ENCODE results near the gene RETREG3.

Gene RETREG3

DNA sequence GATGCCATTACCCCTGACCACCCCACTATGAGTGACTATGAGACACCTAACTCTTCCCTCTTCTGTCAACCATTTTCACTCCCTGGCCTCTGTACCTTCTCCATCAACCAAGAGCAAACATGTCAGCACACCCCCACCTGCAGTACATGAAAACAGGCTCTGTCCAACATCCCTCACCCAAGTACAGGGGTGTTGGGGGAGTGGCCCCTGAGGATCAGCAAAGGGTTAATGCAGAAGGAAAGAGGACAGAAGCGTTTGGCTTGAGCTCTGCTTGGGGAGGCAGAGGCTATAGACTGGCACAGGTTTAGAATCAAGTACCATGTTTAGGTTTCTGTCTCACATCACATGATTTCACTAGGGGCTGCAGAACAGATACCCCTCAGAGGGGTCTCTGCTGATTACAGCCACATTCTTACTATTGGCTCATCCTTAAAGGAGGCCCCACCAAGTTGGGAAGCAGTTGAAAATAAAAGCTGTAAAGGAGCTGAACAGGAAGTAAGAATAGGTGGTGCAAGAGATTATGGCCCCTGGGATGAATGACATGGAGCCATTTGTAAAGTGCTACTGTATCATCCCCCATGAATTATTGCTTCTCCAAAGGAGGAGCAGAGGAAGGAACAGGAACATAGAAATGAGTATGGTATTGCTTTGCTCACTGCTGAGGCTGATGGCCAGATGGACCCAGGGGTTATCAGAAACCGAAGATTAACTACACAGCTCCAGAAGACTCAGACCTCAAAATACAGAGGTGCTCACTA is 29.2 kb downstream of the RETREG3 start:
- DNase-seq = peak; percentile 44
- in situ Hi-C loops (cut with MboI; ENCODE audit: low pct_unique_long_range_greater_than_20kb, low sequenced_read_pairs) = loop anchor here (25.0 kb wide), 1 partner anchor 357 kb away; no protein-coding TSS in a partner anchor

GRCh38 chr17:42578282-42578869 is 30.8 kb downstream of the RETREG3 start:
- peak; percentile 90 for DNase-seq
- in situ Hi-C loops (cut with MboI; ENCODE audit: low pct_unique_long_range_greater_than_20kb, low sequenced_read_pairs) = loop anchor here (25.0 kb wide), 1 partner anchor 359 kb away; no protein-coding TSS in a partner anchor

GRCh38 chr17:42577532-42578281 is 31.5 kb downstream of the RETREG3 start, which contains the start of gene PSMC3IP:
TSS of gene PSMC3IP (minus strand) at chr17:42577729. CDS start at chr17:42577686, 43 bp downstream.
- in situ Hi-C loops (cut with MboI; ENCODE audit: low pct_unique_long_range_greater_than_20kb, low sequenced_read_pairs) = loop anchor here (25.0 kb wide), 1 partner anchor 360 kb away; no protein-coding TSS in a partner anchor

GRCh38 chr17:42577140-42577531 is 32.0 kb downstream of the RETREG3 start:
- in situ Hi-C loops (cut with MboI; ENCODE audit: low pct_unique_long_range_greater_than_20kb, low sequenced_read_pairs) = loop anchor here (25.0 kb wide), 1 partner anchor 360 kb away; no protein-coding TSS in a partner anchor
- no peak for DNase-seq

More at GRCh38 chr17:42577532-42578281, 31.5 kb downstream of the RETREG3 start, which contains the start of gene PSMC3IP:
- peak; percentile 97 for DNase-seq

DNA sequence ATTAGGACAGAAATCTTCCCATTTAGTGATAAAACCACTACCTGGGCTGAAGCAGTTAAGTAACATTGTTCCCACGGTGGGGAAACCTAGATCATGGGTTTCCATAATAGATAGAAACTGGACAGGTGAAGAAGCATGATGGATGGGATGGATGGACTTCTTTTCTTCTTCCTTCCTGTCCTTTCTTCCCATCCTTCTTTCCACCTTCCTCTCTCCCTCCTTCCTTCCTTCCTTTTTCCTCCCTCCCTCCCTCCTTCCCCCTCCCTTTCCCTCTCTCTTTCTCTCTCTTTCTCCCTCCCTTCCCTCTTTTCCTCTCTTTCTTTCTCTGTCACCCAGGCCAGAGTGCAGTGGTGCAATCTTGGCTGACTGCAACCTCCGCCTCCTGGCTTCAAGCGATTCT is 34.7 kb downstream of the RETREG3 start:
- DNase-seq = no peak
- in situ Hi-C loops (cut with MboI; ENCODE audit: low pct_unique_long_range_greater_than_20kb, low sequenced_read_pairs) = no loop called here

DNA sequence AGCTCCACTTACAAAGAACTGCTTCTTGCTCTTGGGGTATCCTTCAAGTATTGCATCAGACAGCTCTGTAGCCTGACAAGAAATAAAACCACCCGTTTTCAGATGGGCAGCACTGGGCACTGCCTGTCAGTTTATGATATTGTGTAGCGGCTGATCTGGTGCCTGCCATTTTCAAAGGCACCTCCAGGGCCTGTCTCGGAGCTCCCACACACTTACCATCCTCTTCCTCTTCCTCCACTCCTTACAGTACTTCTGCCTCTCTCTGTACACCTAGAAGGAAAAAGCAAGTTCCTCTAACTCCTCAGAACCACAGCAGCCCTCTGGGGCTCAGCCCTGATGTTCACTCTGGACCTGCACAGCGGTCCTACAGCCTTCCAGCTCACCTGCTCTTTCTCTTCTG is 36.1 kb downstream of the RETREG3 start:
- in situ Hi-C loops (cut with MboI; ENCODE audit: low pct_unique_long_range_greater_than_20kb, low sequenced_read_pairs) = no loop called here

GRCh38 chr17:42571435-42572225 is 37.5 kb downstream of the RETREG3 start:
- in situ Hi-C loops (cut with MboI; ENCODE audit: low pct_unique_long_range_greater_than_20kb, low sequenced_read_pairs) = no loop called here
- DNase-seq = no peak

More for the DNA sequence above, 36.1 kb downstream of the RETREG3 start:
- peak; percentile 47 for DNase-seq

DNA sequence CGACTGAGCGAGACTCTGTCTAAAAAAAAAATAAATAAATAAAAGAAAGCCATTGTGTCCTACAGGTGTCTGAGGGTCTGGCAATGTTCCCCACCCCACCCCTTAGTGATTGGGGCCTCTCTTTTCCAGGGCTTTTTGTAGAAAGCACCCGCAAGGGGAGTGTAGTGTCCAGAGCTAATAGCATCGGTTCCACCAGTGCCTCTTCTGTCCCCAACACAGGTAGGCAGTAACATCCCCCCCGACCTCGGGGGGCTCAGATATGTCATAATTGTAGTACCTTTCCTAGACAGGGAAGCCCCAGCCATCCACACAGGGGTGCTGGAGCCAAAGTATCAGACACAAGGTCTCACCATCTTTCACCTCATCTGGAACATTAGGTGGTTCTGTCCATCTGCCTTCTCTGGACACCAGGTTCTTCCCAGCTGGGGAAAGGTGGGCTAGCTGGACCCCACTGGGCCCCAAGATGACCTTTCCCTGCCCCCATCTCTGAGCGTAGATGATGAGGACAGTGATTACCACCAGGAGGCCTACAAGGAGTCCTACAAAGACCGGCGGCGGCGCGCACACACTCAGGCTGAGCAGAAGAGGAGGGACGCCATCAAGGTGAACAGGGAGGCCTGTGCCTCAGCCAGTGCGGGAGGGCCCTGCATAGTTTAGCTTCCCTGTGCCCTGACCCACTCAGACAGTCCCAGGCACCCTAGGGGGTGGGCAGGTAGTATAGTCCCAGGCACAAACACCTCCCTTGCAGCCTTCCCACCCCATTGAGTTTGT is 40.6 kb downstream of the RETREG3 start:
- DNase-seq = no peak
- in situ Hi-C loops (cut with MboI; ENCODE audit: low pct_unique_long_range_greater_than_20kb, low sequenced_read_pairs) = no loop called here

DNA sequence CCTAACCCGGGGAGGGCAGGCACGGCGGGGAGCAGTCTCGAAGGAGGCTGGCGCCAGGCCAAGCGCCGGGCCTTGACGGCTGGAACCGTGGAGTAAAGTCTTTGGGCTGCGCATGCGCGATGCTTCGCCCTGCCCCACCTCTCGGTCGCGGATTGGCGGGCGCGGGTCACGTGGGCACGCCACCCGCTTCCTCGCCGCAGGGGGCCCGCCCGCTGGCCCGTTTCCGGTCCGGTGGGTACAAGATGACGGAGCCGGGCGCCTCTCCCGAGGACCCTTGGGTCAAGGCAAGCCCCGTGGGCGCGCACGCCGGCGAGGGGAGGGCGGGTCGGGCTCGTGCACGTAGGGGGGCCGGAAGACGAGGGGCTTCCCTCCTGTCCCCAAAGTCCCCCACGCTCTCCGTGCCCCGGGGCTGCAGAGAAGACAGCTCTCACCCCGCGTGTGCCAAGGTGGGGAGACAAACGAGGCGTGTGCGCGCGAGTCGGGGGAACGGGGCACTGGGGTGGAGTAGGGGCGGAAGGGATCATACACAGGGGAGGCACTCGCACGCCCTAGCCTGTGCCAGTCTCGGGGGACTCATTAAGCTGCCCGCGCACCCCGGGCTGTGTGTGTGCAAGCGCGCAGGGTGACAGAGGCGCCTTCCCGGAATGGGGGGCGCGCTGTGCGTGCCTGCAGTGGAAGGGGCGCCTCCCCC is 42.1 kb downstream of the RETREG3 start, which contains the start of gene MLX:
Gene MLX, plus strand, starts transcription at position 218 of the 691 bp plus-strand sequence. Its CDS starts 25 bp downstream, at position 243.
- in situ Hi-C loops (cut with MboI; ENCODE audit: low pct_unique_long_range_greater_than_20kb, low sequenced_read_pairs) = no loop called here
- peak; percentile 87 for DNase-seq

DNA sequence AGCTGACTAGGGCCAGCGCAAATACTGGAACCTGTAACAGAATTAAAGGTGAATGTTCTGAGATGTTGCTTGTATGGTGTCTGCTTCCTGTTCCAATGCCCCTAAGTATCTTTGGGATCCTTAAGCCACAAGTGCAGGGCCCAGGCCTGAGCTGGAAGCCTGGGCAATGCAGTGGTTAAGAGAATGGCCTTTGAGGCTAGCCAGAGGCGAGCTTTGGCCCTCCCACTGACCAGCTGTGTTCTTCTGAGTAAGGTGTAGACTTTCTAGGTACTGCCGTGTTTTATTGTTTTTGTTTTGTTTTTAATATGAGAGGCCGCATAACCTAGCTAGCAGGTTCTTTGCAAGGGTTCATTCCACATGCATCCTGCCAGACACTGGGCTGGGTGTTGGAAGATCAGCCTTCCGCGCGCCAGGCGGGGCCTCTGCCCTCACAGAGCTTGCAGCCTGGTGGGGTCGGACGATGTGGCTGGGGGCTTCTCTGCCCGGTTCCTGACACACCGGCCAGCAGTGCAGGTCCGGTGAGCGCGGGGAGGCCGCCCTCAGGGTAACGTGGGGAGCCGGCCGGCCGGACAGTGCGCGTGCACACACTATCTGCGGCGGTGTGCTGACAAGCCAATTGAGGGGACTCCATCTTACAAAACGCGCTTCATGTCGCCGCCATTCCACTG is 42.8 kb downstream of the RETREG3 start:
- no peak for DNase-seq
- in situ Hi-C loops (cut with MboI; ENCODE audit: low pct_unique_long_range_greater_than_20kb, low sequenced_read_pairs) = no loop called here

- DNase-seq = no peak
- in situ Hi-C loops (cut with MboI; ENCODE audit: low pct_unique_long_range_greater_than_20kb, low sequenced_read_pairs) = no loop called here
These were observed 43.5 kb downstream of the RETREG3 start for GRCh38 chr17:42565523-42566214.

DNA sequence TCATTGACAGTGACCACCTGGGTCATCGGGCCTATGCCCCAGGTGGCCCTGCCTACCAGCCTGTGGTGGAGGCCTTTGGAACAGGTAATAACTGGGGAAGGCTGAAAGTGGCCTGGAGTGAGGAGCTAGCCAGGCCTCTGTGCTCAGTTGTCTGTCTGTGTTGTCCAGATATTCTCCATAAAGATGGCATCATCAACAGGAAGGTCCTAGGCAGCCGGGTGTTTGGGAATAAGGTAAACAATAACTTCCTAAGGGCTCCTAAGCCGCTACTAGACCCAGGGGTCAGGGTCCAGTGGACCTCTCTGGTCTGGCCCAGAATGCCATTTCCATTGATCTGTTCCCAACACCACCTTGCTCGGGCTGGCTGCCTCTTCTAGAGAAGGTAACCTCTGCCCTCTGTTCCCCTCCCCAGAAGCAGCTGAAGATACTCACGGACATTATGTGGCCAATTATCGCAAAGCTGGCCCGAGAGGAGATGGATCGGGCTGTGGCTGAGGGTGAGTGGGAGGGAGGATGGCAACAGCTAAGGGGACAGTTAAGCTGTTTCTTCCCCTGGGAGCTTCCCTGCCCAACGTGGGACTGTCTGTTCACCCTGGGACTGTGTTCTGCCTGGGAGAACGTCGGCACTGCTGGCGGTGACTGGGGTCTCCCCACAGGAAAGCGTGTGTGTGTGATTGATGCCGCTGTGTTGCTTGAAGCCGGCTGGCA is 44.2 kb downstream of the RETREG3 start:
- in situ Hi-C loops (cut with MboI; ENCODE audit: low pct_unique_long_range_greater_than_20kb, low sequenced_read_pairs) = no loop called here
- no peak for DNase-seq

- DNase-seq = no peak
- in situ Hi-C loops (cut with MboI; ENCODE audit: low pct_unique_long_range_greater_than_20kb, low sequenced_read_pairs) = no loop called here
These were observed 45.2 kb downstream of the RETREG3 start for GRCh38 chr17:42563950-42564349.

DNA sequence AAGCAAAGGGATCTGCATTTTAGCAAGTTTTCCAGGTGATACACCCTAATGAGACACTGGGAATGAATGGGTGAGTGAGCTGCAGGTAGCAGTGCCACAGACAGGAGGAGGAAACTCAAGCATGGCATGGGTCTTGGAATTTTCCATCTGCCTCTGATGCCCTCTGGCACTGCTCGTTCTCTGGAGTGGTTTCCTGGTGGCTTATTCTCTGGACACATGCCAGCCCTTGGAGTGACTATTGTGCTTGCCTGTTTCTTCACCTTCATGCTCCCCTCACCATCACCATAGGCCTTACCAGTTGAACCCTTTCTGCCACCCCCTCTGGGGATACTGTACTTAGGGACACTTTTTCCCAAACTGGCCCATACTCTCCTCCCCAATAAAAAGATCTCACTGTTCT is 45.6 kb downstream of the RETREG3 start:
- in situ Hi-C loops (cut with MboI; ENCODE audit: low pct_unique_long_range_greater_than_20kb, low sequenced_read_pairs) = no loop called here
- no peak for DNase-seq

DNA sequence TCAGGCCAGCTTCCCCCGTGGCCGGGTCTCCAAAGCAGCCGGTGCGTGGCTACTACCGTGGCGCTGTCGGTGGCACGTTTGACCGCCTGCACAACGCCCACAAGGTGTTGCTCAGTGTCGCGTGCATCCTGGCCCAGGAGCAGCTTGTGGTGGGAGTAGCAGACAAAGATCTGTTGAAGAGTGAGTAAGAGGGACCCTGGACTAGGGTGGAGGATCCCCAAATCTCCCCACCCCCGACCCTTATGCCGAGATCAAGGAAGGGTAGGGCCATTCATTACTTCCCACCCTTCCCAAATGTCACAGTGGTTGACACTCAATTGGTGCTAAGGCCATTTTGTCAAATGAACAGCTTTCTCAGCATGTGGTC is 46.0 kb downstream of the RETREG3 start:
- peak; percentile 35 for DNase-seq
- in situ Hi-C loops (cut with MboI; ENCODE audit: low pct_unique_long_range_greater_than_20kb, low sequenced_read_pairs) = no loop called here

Data from KBM-7 (cell line).